Gastroesophageal sphincter (tissue), 3 donors: Measurements from ENCODE around the gene CRACR2B.

ENCODE experiments used
- CTCF ChIP-seq, 4 experiments: fragments of 200-600 bp in 2 of 4; fragments of 450-650 bp in 2 of 4; sonication (generic) in 1 of 4; IDR thresholded peaks; one replicate each; pipeline ENCODE4 v1.5.1; 2017 to 2019; ENCODE audit warnings: antibody characterized with exemption in 4 of 4, mild to moderate bottlenecking in 2 of 4, moderate library complexity in 2 of 4
- POLR2A ChIP-seq, 2 donors: fragments of 450-650 bp; IDR thresholded peaks; one replicate each; pipeline ENCODE4 v1.6.1; 2017; ENCODE audit warnings: antibody characterized with exemption in 2 of 2, mild to moderate bottlenecking in 2 of 2, moderate library complexity in 1 of 2
- POLR2AphosphoS5 ChIP-seq: sonication (generic); formaldehyde crosslinking; IDR thresholded peaks from one replicate; pipeline ENCODE4 v1.6.1; 2017; ENCODE audit warnings: antibody characterized with exemption

- TF ChIP-seq CTCF (IDR thresholded peaks at IDR 0.05) (no peak), POLR2AphosphoS5 (no peak), POLR2A (IDR thresholded peaks at IDR 0.05) (no peak)
Measured at GRCh38 chr11:858053-858761, 30.5 kb downstream of the CRACR2B start.
